ENCODE measurements around the gene NSUN3.
A peak's percentile ranks its signal among the peaks of the same experiment; 100 is the strongest.

NSUN3 gene

DNA sequence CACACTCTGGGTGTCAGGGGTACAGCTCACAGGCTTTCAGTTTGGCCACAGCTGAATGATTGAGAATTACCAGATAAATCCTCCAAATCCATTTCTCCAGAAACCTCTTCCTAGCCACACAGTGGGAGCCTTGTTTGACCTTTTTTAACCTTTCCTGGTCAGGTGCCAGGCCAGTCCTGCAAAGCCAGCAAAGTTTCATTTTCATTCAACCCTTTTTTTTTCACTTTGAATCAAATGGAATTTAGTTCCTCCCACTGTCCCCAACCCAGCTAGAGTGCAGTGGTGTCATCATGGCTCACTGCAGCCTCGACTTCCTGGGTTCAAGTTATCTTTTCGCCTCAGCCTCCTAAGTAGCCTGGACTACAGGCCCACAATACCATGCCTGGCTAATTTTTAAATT, 67.8 kb downstream of the NSUN3 start:
- DNase-seq (ENCODE audit: low spot score), result no peak

DNA sequence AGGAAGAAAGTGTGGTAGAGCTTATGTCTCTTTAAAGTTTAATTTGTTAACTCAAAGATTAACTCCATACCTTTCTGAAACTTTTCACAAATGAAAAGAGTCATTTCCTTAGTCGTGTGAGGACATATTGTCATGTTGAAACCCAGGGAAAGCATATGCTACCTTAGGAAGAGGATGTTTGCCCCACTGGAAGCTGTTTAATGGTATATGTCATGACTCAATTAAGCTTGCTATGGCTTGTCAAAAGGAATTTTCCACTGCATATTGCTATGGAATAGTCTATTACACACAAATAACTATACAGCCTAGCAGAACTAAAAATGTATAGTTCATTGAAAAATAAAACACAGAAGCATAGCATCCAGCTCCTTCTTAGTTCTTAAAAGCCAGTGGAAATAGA, 69.9 kb downstream of the NSUN3 start:
- DNase-seq (ENCODE audit: low spot score), result no peak

DNA sequence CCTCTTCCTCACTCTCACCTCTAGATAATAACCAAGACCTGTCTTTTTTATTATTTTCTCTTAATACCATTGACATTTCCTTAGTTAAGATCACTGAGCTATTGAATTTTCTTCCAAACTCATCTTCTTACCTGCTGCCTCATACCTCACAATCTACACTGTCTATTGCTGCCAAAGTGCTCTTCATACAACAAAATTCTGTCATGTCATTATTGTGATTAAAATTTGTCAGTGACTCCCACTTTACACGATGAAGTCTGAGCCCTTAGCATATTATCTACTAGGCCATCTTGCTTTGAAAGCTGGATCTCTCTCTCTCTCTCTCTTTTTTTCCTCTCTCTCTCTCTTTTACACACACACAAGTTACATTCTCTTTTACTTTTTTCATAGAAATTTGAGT, 73.3 kb downstream of the NSUN3 start:
- DNase-seq (ENCODE audit: low spot score), result no peak

DNA sequence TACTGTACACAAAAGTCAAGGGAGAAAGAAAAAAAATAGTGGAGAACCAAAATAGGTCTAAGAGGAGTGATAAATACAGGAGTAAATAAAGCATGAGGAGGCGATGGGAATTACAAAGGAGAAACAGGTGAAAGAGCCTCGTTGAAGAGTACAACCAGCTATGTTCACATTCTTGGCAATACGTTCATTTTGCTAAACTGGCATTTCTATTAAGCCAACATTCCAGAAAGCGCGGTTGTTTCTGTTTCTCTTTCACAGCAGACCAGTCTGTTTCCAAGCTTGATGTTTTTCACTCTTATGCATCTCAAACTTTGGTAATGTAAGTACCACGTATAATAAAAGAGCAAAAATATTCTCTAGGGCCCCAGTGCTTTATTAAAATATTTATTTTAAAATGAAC, 74.5 kb downstream of the NSUN3 start:
- no peak for DNase-seq (ENCODE audit: low spot score)

DNA sequence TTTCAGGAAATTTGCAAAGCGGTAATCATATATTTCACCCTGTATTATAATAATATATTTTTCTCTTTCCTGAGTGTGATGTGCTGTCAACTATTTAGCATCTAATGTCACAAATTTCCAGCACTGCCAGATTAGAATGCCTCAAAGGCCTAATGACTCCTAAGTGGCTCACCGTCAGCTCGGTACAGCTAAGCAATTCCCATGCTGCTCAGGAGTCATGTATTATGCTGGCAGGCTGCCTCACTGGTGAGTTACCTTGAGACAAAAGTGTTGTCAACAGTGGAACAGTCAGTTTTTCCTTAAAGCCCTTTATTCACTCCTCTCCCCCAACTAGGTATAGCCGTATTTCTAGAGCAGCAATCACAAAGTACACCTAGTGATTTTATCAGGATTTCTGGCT, 83.6 kb downstream of the NSUN3 start:
- DNase-seq (ENCODE audit: low spot score), result no peak

DNA sequence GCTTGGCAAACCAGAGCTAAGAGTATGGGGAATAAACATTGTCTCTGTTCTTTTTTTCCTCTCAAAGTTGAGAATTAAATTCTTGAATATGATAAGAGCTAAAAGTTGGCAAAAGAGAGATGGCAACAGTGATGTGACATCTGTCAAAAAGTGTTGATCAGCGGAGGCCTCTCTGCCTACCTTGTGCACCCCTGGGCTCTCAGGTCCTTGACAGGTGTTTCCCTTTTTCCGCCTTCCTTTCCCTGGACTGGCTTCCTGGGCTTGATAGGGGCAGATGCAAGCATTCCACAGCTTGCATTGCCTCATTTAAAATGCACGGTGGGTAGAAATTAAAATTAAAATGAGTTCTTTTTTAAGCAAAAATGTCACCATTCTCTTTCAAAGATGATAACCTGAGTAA, 84.2 kb downstream of the NSUN3 start:
- DNase-seq (ENCODE audit: low spot score), result no peak

DNA sequence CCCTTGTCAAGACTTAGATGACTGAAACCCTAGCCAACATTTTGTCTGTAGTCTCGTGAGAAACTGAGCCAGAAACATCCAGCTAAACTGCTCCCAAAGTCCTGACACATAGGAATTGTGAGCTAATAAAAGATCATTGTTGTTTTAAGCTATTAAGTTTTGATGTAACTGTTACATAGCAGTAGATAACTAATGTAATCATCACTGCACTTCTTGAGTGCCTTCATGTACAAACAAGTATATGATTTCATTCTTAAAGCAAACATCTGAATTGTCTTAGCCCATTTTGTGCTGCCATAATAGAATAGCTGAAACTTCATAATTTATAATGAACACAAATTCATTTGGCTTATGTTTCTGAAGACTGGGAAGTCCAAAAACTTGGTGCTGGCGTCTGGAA, 87.3 kb downstream of the NSUN3 start:
- no peak for DNase-seq (ENCODE audit: low spot score)

DNA sequence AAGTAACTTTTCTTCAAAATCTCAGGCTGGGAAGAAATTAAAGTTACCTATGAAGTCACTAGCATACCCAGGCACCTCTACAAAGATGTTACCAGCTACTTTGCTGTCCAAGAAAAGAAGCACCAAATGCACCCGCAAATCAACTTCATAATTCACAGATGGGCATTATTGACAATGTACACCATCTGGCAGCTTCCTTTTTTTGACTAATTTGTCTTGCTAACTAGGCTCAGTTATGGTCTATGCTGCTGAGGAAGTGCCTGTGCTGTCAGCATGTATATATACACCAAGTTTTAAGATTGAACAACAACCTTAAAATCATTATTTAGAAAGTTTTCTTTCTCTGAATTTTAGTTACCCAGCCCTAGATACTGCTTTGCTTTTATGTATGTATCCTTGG, 93.8 kb downstream of the NSUN3 start:
- DNase-seq (ENCODE audit: low spot score), result no peak

DNA sequence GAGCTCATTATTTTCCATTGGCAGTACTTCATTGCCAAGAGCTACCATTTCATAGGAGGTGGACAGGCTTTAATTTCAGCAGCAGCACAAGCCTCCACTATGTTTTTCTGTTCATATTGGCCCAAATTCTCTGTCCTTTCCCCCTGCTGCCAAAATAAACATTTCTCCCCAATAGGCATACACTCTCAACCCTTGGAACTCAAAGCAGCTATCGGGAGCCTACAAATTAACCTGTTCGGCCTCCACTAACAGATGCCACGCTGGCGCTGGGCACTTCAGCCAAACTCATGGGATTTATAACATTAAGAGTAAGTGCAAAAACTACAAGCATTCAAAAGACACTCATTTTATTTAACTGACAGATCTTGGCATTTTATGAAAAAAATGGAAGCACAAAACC, 95.7 kb downstream of the NSUN3 start:
- peak; percentile 5 for DNase-seq (ENCODE audit: low spot score)

DNA sequence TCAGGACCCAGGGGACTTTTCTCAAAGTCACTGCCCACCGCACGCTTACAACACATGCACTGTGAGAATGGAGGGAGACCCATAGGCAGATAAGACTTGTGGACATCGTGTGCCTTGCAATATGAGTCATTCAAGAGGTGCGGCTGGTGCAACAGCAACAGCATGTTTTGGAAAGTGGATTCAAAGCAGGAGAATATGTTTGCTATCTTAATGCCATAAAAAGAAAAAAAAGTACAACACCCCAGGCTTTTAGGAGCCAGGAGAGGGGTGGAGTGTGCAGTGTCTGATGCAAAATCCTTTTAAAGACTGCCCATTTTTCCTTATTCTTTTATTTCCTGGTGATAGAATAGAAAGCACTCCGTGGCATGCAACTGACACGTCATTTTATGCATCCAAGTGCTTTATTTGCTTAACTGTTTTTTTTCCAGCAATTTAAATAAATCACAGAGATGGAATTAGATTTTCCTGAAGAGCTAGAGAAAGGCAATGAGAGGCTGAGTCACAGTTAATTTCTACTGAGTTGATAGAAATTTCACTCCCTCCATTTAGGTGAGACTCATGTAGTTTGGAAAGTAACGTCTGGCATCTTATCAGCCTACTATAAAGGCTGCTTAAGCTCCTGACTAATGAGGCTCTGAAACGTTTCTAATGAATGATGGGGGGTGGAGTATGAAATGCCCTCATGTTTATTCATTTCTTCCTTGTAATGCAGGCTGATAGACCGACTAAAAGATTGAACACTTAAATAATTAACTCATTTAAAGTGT, 96.4 kb downstream of the NSUN3 start:
- no peak for DNase-seq (ENCODE audit: low spot score)

DNA sequence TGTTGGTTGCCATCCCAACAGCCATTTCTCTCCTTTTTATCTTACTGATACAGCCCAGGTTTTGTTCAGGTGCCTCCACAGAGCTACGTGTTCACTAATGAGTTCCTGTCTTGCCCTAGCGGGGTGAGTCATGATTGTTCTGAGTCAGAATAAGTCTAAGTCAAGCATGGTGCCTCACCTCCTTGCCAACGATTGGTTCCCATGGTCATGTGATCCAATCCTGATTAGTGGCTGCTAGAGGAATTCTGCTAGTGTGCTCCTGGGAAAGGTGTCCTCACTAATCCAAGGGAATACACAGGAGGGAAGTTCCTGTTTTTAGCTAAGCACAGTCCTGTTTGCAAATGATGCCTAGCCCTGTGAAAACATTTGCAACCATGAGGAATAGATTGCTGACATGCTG, 99.8 kb downstream of the NSUN3 start:
- DNase-seq (ENCODE audit: low spot score), result no peak

DNA sequence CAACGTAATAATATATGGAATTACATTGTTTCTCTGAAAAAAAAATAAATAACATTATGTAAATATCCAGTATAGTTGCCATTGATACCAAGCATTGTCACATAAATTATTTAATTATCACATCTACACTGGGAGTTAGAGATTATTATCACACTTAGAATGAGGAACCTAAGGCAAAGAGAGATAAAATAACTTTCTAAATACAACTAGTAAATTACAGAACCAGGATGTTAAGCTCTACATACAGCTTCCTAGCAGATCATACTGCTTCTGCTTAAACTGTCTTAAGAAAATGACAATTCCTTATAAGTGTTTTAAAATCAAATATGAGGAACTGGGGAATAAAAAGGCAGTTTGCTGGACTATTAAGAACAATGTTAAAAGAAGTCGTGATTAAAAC, 104.5 kb downstream of the NSUN3 start:
- DNase-seq (ENCODE audit: low spot score), result no peak

DNA sequence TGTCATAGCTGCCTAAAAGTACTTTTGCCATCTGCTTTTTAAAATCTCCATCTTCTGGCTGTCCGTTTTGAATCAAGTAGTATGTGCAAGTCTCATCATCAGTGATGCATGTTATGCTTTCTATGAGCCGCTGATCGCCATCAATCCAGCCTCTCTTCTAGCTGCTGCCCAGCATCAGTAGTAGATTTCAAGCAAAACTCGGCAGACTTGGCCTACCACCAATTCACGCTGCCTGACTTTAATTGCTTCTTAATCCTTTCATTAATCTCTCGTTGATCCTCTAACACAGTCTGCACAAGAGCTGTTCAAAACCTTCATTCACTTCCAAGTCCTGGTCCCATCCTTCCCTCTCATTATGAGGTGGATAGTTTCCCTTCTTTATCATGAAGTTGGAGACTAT, 104.9 kb downstream of the NSUN3 start:
- no peak for DNase-seq (ENCODE audit: low spot score)

DNA sequence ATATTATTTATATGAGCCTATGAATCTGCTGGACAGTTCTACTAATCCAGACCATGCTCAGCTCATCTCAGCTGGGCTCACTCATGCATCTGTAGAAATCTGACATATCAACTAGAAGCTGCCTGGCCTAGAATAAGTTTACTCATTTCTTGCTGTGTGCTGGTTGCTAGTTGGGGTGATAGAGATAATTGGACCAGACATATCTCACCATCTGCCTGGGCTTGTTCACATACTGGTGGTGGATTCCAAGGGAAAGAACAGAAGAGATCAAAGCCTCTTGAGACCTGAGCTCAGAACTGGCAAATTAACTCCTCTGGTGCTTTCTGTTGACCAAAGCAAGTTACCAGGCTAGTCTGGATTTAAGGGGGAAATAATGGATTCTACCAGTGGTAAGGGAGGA, 109.1 kb downstream of the NSUN3 start:
- no peak for DNase-seq (ENCODE audit: low spot score)

DNA sequence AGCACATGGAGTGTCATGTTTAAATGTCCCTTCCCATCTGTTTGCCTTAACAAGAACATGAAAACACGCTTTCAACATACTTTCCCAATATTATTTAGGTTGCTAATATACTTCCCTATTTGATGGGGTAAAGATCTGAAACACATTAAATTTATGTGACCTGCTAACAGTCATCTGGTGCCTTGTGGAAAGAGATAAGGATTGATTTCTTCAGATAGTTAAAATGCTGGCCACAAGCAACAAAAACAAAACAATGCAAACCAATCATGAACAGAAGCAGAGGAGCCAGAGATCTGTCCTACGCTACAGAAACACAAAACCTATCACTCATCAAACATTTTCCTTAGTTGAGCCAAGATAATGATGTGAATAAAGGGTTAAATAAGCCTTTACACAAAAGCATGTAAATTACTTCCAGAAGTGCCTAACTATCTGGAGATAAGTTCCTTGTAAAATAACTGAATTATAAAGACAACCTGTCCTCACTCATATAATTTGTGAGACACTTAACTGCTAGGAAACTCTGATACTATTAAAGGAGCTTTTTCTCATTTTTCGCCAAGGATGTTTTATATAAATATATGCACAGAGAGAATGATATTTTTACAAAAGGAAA, 109.9 kb downstream of the NSUN3 start:
- DNase-seq (ENCODE audit: low spot score), result no peak

DNA sequence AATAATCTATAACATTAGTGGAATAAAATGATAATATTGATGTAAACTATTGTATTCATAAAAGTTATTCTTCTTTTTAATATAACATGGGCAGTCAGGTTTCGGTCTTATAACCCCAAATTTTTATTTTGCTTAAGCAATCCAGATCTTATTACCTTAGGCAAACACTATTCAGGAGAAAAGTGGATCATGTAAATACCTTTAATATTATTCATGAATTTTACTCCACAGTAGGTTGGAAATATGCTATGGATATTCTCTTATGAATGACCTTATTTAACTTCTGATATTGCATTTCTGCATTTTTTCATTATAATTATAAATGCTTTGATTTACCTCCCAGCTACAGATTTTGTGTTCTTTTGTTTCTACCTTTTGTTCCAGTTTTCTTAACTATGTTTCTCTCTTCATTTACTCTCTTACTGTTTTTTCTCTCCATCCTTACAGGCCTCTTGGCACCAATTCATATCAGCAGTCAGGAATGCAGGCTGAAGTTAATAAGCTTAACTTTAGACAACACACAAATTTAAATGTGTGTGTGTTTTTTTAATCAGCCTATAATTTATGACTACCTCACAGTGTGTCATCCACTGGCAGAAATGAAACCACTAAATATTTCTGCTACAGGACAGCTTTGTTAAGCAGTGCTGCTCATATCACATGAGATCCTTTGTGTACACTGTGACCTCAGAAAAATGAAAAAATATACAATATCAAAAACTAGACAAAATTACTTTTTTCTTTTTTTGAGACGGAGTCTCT, 111.0 kb downstream of the NSUN3 start:
- DNase-seq (ENCODE audit: low spot score), result no peak

DNA sequence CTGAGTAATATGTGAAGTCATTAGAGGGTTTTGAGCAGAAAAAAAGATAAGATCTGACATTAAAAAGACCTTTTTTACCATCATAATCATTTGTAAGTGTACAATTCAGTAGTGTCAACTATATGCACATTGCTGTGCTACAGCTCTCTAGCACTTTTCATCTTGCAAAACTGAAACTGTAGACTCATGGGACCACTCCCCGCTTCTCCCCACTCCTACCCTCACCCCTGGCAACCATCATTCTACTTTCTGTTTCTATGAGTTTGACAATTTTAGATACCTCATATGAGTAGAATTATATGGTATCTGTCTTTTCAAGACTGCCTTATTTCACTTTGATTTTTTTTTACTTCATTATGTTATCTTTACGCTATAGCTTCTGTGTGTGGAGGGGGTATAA, 112.8 kb downstream of the NSUN3 start:
- no peak for DNase-seq (ENCODE audit: low spot score)

DNA sequence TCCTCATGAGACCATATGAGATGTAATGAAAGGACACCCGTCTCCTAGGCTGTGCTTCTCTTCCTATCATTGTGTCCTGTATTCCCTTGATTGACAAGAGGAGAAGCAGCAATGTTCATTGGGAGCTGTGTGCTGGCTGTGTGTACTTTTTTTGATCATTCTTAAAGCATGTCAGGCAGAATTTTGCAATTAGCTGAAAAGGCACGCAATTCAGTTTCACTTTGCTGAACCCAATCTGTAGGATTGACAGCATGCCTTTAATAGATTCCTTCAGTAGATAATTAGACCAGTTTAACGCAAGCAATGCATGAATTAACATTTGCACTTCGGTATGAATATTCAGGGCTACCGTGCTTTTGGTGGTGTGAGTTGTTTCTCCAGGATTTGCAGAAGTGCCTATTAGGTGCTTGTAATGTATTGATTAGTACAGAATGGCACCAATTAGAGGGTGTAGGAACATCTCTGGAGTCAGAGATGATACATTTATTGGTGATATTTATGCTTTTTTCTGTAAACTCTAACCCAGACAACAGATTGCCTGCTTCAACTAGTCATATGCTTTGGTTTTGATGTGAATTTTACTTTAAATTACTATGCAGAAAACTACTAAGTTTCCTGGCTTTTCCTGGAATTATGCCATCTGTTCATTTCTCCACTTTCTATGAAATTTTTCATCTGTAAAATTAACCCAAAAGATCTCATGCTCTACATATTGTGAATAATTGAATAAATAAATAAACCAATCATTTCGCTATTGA, 114.3 kb downstream of the NSUN3 start:
- DNase-seq (ENCODE audit: low spot score), result no peak
